Loucy (cell line): Measurements from ENCODE around the gene EGLN1.

Experiments used
- EZH2phosphoT487 ChIP-seq: fragments of 200-600 bp; IDR thresholded peaks from 2 replicates; pipeline ENCODE4 v1.6.1; 2018; ENCODE audit warnings: antibody characterized with exemption, mild to moderate bottlenecking, moderate library complexity, borderline replicate concordance
- TF ChIP-seq, protein P1 (sequence below): fragments of 200-600 bp; sonication (generic); conservative IDR thresholded peaks from 2 replicates; pipeline ENCODE4 v1.5.1; 2014; ENCODE audit warnings: mild to moderate bottlenecking, antibody characterized with exemption, low read length

GRCh38 chr1:231381729-231382128 is 40.4 kb downstream of the EGLN1 start:
- no peak for TF ChIP-seq EZH2phosphoT487
- TF ChIP-seq, protein P1, sequence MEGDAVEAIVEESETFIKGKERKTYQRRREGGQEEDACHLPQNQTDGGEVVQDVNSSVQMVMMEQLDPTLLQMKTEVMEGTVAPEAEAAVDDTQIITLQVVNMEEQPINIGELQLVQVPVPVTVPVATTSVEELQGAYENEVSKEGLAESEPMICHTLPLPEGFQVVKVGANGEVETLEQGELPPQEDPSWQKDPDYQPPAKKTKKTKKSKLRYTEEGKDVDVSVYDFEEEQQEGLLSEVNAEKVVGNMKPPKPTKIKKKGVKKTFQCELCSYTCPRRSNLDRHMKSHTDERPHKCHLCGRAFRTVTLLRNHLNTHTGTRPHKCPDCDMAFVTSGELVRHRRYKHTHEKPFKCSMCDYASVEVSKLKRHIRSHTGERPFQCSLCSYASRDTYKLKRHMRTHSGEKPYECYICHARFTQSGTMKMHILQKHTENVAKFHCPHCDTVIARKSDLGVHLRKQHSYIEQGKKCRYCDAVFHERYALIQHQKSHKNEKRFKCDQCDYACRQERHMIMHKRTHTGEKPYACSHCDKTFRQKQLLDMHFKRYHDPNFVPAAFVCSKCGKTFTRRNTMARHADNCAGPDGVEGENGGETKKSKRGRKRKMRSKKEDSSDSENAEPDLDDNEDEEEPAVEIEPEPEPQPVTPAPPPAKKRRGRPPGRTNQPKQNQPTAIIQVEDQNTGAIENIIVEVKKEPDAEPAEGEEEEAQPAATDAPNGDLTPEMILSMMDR: no peak
